Liver (tissue), 9 donors: ENCODE results near the gene ROBO4. TPM values are rescaled to one million over a fixed set of nuclear protein-coding genes. Genes with fewer than 3 reads are reported as not detected.

Experiments used
- DNase-seq: peaks from one replicate; pipeline ENCODE4 v3.0.0-alpha.2; 2017; ENCODE audit warnings: low spot score
- H3K27ac ChIP-seq, 2 donors: one replicate each; pipeline ENCODE4 v1.7.0; 2013; ENCODE audit warnings: inconsistent platforms in 2 of 2, low read length in 2 of 2, control low read depth in 1 of 2, low read depth in 1 of 2, mild to moderate bottlenecking in 1 of 2
- H3K27me3 ChIP-seq, 4 donors: one replicate each; pipeline versions ENCODE4 v1.6.1 to v1.7.0; 2013; ENCODE audit warnings: low read length in 3 of 4, inconsistent platforms in 1 of 4, mild to moderate bottlenecking in 1 of 4, moderate library complexity in 1 of 4; ENCODE audit not compliant: control insufficient read depth in 4 of 4, insufficient read depth in 4 of 4
- H3K36me3 ChIP-seq, 4 donors: one replicate each; pipeline versions ENCODE4 v1.6.1 to v1.7.0; 2013; ENCODE audit warnings: low read length in 3 of 4, mild to moderate bottlenecking in 3 of 4, low read depth in 1 of 4, moderate library complexity in 1 of 4; ENCODE audit not compliant: control insufficient read depth in 4 of 4, insufficient read depth in 3 of 4
- H3K4me1 ChIP-seq, 4 donors: one replicate each; pipeline versions ENCODE4 v1.6.1 to v1.7.0; 2013; ENCODE audit warnings: low read length in 3 of 4, mild to moderate bottlenecking in 3 of 4, moderate library complexity in 1 of 4; ENCODE audit not compliant: control insufficient read depth in 4 of 4, insufficient read depth in 4 of 4
- H3K4me3 ChIP-seq, 3 donors: one replicate each; pipeline versions ENCODE4 v1.6.1 to v1.7.0; 2013; ENCODE audit warnings: low read length in 3 of 3, control low read depth in 1 of 3, low read depth in 1 of 3, mild to moderate bottlenecking in 1 of 3
- H3K9ac ChIP-seq, 2 donors: one replicate each; pipeline ENCODE4 v1.7.0; 2013; ENCODE audit warnings: low read length in 2 of 2, mild to moderate bottlenecking in 2 of 2, moderate library complexity in 2 of 2, control low read depth in 1 of 2, low read depth in 1 of 2
- H3K9me3 ChIP-seq, 4 donors: one replicate each; pipeline versions ENCODE4 v1.6.1 to v1.7.0; 2013; ENCODE audit warnings: low read length in 3 of 4; ENCODE audit not compliant: control insufficient read depth in 4 of 4
- EGR1 ChIP-seq, 2 donors: IDR thresholded peaks; 2 replicates each; pipeline ENCODE4 v1.6.1; 2016 to 2018; ENCODE audit warnings: antibody characterized with exemption in 2 of 2, low read depth in 2 of 2
- FOXA1 ChIP-seq: IDR thresholded peaks from 2 replicates; pipeline ENCODE4 v1.6.1; 2016; ENCODE audit warnings: antibody characterized with exemption
- FOXA2 ChIP-seq: IDR thresholded peaks from 2 replicates; pipeline ENCODE4 v1.6.1; 2016; ENCODE audit warnings: antibody characterized with exemption
- HNF4A ChIP-seq, 2 donors: conservative IDR thresholded peaks; 2 replicates each; pipeline ENCODE4 v1.6.1; 2016; ENCODE audit warnings: antibody characterized with exemption in 2 of 2, mild to moderate bottlenecking in 2 of 2
- HNF4G ChIP-seq: IDR thresholded peaks from 2 replicates; pipeline ENCODE4 v1.6.1; 2016; ENCODE audit warnings: antibody characterized with exemption
- NR2F2 ChIP-seq: IDR thresholded peaks from 2 replicates; pipeline ENCODE4 v1.6.1; 2016; ENCODE audit warnings: antibody characterized with exemption
- RAD21 ChIP-seq, 2 donors: IDR thresholded peaks; 2 replicates each; pipeline ENCODE4 v1.6.1; 2016; ENCODE audit warnings: antibody characterized with exemption in 2 of 2, mild to moderate bottlenecking in 2 of 2
- REST ChIP-seq: IDR thresholded peaks from 2 replicates; pipeline ENCODE4 v1.6.1; 2016; ENCODE audit warnings: antibody characterized with exemption, mild to moderate bottlenecking
- SP1 ChIP-seq: IDR thresholded peaks from 2 replicates; pipeline ENCODE4 v1.6.1; 2018; ENCODE audit warnings: antibody characterized with exemption, mild to moderate bottlenecking
- TAF1 ChIP-seq: conservative IDR thresholded peaks from 2 replicates; pipeline ENCODE4 v1.6.1; 2016; ENCODE audit warnings: antibody characterized with exemption, mild to moderate bottlenecking
- YY1 ChIP-seq: IDR thresholded peaks from 2 replicates; pipeline ENCODE4 v1.6.1; 2016; ENCODE audit warnings: antibody characterized with exemption, mild to moderate bottlenecking
- ZBTB33 ChIP-seq: IDR thresholded peaks from 2 replicates; pipeline ENCODE4 v1.6.1; 2016; ENCODE audit warnings: antibody characterized with exemption
- WGBS: extraction: QIAGEN DNeasy Blood & Tissue Kit; methylation state at CpG from one replicate; pipeline ENCODE4 v1.1.7; 2013; 5-methylcytosine and 5-hydroxymethylcytosine counted together
- polyA plus RNA-seq, 2 donors: library from polyadenylated mRNA; stranded (reverse) in 1 of 2; unstranded in 1 of 2; fragments of 200-250 nt in 1 of 2; fragments of >200 nt in 1 of 2; fragmentation: Nextera tagmentation in 1 of 2; extraction: Ambion mirVana in 1 of 2; gene quantifications; one replicate each; pipeline versions ENCODE4 v1.2.1 to v1.2.3, GENCODE V29; 2013 to 2015
- total RNA-seq, 2 donors: library from RNA; depleted of rRNA; stranded (reverse); fragments of >200 nt; gene quantifications; one replicate each; pipeline ENCODE4 v1.2.3, GENCODE V29; 2014
- TF ChIP-seq, protein P1 (sequence below): fragments of 150-350 bp; IDR thresholded peaks from 2 replicates; pipeline ENCODE4 v1.5.1; 2017; ENCODE audit warnings: improper control_type of control experiment, low read depth, low read length; ENCODE audit not compliant: missing input control
- TF ChIP-seq, protein P2 (sequence below): IDR thresholded peaks from 2 replicates; pipeline ENCODE4 v1.6.1; 2016; ENCODE audit warnings: antibody characterized with exemption
- donor health status: healthy.
- donor health status: healthy.
- donor health status: healthy.
- donor health status: healthy.
- donor health status: healthy.

Gene ROBO4
- total and polyA plus RNA-seq, 4 donors: 2.5 to 17.2 (median 7.6) TPM

DNA sequence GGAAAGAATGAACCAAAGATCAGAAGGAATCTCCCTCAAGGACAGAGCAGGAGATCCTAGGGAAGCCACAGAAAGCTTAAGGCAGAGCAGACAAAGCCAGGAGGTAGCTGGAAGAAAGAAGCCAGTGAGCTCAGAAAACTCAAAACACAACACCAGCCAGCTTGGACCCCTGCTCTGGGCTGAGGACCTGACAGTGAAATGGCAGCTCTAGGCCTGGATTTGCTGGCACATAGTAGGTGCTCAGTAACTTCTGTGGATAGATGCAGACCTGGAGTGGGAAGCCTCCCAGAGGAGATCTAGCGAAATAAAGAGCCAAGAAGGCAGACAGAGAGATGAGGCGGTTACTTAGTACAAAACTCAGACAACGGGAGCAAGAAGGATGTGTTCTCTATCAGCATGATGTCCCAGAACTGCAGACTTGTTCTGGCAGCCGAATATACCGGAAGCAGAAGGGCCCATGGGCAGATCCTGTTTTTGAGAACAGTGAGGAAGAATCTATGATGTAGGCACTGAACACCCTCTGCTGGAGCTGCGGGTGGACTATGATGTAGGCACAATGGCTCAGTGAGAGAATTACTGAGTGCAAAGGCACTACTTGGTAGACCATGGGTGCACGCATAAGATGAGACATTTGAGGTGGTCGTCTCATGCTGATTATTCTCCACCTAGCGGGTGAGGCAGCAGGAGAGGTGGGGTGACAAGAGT lies 4.8 kb downstream of the ROBO4 start:
- H3K9me3 ChIP-seq: no peaks in the 10 kb centered on the region
- no peak overlapping the region for H3K27ac ChIP-seq
- no peak for DNase-seq
- no peak overlapping the region for H3K9ac ChIP-seq
- H3K27me3 ChIP-seq: no peaks in the 10 kb centered on the region
- H3K36me3 ChIP-seq: no peaks in the 10 kb centered on the region
- no peak overlapping the region for H3K4me3 ChIP-seq
- TF ChIP-seq SP1 (peak; percentile 15), FOXA1 (no peak), YY1 (no peak), RAD21 (IDR thresholded peaks at IDR 0.05) (peak; percentile 21 to 32), HNF4A (conservative IDR thresholded peaks at IDR 0.05) (no peak), FOXA2 (no peak), HNF4G (no peak), NR2F2 (peak; percentile 46)
- TF ChIP-seq, protein P1, sequence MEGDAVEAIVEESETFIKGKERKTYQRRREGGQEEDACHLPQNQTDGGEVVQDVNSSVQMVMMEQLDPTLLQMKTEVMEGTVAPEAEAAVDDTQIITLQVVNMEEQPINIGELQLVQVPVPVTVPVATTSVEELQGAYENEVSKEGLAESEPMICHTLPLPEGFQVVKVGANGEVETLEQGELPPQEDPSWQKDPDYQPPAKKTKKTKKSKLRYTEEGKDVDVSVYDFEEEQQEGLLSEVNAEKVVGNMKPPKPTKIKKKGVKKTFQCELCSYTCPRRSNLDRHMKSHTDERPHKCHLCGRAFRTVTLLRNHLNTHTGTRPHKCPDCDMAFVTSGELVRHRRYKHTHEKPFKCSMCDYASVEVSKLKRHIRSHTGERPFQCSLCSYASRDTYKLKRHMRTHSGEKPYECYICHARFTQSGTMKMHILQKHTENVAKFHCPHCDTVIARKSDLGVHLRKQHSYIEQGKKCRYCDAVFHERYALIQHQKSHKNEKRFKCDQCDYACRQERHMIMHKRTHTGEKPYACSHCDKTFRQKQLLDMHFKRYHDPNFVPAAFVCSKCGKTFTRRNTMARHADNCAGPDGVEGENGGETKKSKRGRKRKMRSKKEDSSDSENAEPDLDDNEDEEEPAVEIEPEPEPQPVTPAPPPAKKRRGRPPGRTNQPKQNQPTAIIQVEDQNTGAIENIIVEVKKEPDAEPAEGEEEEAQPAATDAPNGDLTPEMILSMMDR: no peak
- WGBS: 78% methylated on average over 9 of the region's 9 CpGs
- peaks cover 0 to 6% (median 1%) of the 10 kb centered on the region in 4 donors for H3K4me1 ChIP-seq

GRCh38 chr11:124892146-124892545 lies 5.5 kb downstream of the ROBO4 start:
- H3K9ac ChIP-seq: no peak overlapping the region
- H3K9me3 ChIP-seq: no peaks in the 10 kb centered on the region
- WGBS: 89% methylated on average over 2 of the region's 2 CpGs
- H3K27ac ChIP-seq: no peak overlapping the region
- TF ChIP-seq ZBTB33: no peak
- no peak for TF ChIP-seq HNF4G
- TF ChIP-seq TAF1: no peak
- TF ChIP-seq SP1: no peak
- no peak for TF ChIP-seq REST
- TF ChIP-seq RAD21 (IDR thresholded peaks at IDR 0.05): no peak
- no peak for TF ChIP-seq EGR1 (IDR thresholded peaks at IDR 0.05; ENCODE audit: low read depth in 2 of 2)
- no peak for TF ChIP-seq HNF4A (conservative IDR thresholded peaks at IDR 0.05)
- TF ChIP-seq, protein P2, sequence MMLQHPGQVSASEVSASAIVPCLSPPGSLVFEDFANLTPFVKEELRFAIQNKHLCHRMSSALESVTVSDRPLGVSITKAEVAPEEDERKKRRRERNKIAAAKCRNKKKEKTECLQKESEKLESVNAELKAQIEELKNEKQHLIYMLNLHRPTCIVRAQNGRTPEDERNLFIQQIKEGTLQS: no peak
- TF ChIP-seq, protein P1: no peak
- no peak for TF ChIP-seq FOXA2
- TF ChIP-seq YY1: no peak
- H3K4me3 ChIP-seq: no peak overlapping the region
- H3K27me3 ChIP-seq: no peaks in the 10 kb centered on the region
- H3K4me1 ChIP-seq: peaks cover 0 to 6% (median 1%) of the 10 kb centered on the region in 4 donors
- no peak for DNase-seq
- no peaks in the 10 kb centered on the region for H3K36me3 ChIP-seq
